Neural cell (in vitro differentiated cells): ENCODE measurements around the gene KIFC3. TPM values are rescaled to one million over a fixed set of nuclear protein-coding genes. Genes with fewer than 3 reads are reported as not detected.

Experiments
- H2AFZ ChIP-seq: fragments of 200-600, 300-800 bp; sonication (generic), shearing (Covaris generic); 2 replicates; pipeline ENCODE4 v1.6.0; 2014; ENCODE audit warnings: low read depth, mild to moderate bottlenecking, antibody characterized with exemption, low read length, moderate library complexity
- H3F3A ChIP-seq: fragments of 200-600 bp; shearing (Covaris generic); 2 replicates; pipeline ENCODE4 v1.6.1; 2016; ENCODE audit warnings: mild to moderate bottlenecking, moderate library complexity, mixed read lengths, antibody characterized with exemption, low read length; ENCODE audit not compliant: insufficient read depth, poor library complexity, severe bottlenecking
- H3K27ac ChIP-seq: fragments of 200-600, 300-800 bp; sonication (generic), shearing (Covaris generic); 2 replicates; pipeline ENCODE4 v1.5.1; 2014; ENCODE audit warnings: mild to moderate bottlenecking, low read length, moderate library complexity
- H3K27me3 ChIP-seq: fragments of 300-800, 200-600 bp; sonication (generic), shearing (Covaris generic); 2 replicates; pipeline ENCODE4 v1.6.0; 2014; ENCODE audit warnings: mild to moderate bottlenecking, low read depth, low read length, moderate library complexity; ENCODE audit not compliant: insufficient read depth
- H3K36me3 ChIP-seq: fragments of 300-800, 200-600 bp; sonication (generic), shearing (Covaris generic); 2 replicates; pipeline ENCODE4 v1.5.1; 2014; ENCODE audit warnings: mild to moderate bottlenecking, antibody characterized with exemption, low read length, moderate library complexity; ENCODE audit not compliant: insufficient read depth
- H3K4me2 ChIP-seq: fragments of 300-800, 200-600 bp; sonication (generic), shearing (Covaris generic); 2 replicates; pipeline ENCODE4 v1.6.0; 2014; ENCODE audit warnings: mild to moderate bottlenecking, low read length
- H3K4me3 ChIP-seq: fragments of 300-800, 200-600 bp; sonication (generic), shearing (Covaris generic); 2 replicates; pipeline ENCODE4 v1.5.1; 2014; ENCODE audit warnings: mild to moderate bottlenecking, low read length, moderate library complexity
- H3K79me2 ChIP-seq: fragments of 200-600 bp; shearing (Covaris generic); replicated peaks from 2 replicates; pipeline ENCODE4 v1.6.0; 2014; ENCODE audit warnings: mild to moderate bottlenecking, low read length, moderate library complexity; ENCODE audit not compliant: insufficient read depth
- H3K9ac ChIP-seq: fragments of 300-800, 200-600 bp; sonication (generic), shearing (Covaris generic); 2 replicates; pipeline ENCODE4 v1.6.1; 2016; ENCODE audit warnings: mild to moderate bottlenecking, low read length, mixed read lengths
- H3K9me2 ChIP-seq: fragments of 200-600 bp; shearing (Covaris generic); 2 replicates; pipeline ENCODE4 v1.6.1; 2016; ENCODE audit warnings: mild to moderate bottlenecking, low read length, mixed read lengths; ENCODE audit not compliant: insufficient read depth
- H3K9me3 ChIP-seq: fragments of 200-600, 300-800 bp; sonication (generic), shearing (Covaris generic); 2 replicates; pipeline ENCODE4 v1.6.1; 2016; ENCODE audit warnings: mild to moderate bottlenecking, mixed run types, low read length, moderate library complexity, mixed read lengths
- H4K20me1 ChIP-seq: fragments of 200-600 bp; shearing (Covaris generic); 2 replicates; pipeline ENCODE4 v1.6.1; 2016; ENCODE audit warnings: mild to moderate bottlenecking, mixed run types; ENCODE audit not compliant: insufficient read depth
- EP300 ChIP-seq: fragments of 450-650 bp; conservative IDR thresholded peaks from 2 replicates; pipeline ENCODE4 v1.6.1; 2014; ENCODE audit warnings: antibody characterized with exemption, mild to moderate bottlenecking, moderate library complexity; ENCODE audit not compliant: poor library complexity, severe bottlenecking
- EZH2 ChIP-seq: fragments of 200-600, 300-800 bp; shearing (Covaris generic), sonication (generic); IDR thresholded peaks from 2 replicates; pipeline ENCODE4 v1.6.1; 2014; ENCODE audit warnings: antibody characterized with exemption, low read length, borderline replicate concordance, mild to moderate bottlenecking; ENCODE audit not compliant: insufficient read depth, poor library complexity, severe bottlenecking
- MXI1 ChIP-seq: fragments of 450-650 bp; conservative IDR thresholded peaks from 2 replicates; pipeline ENCODE4 v1.6.1; 2014; ENCODE audit warnings: antibody characterized with exemption, mild to moderate bottlenecking; ENCODE audit not compliant: poor library complexity, severe bottlenecking
- POLR2AphosphoS5 ChIP-seq: IDR thresholded peaks from 2 replicates; pipeline ENCODE4 v1.6.1; 2012
- RAD21 ChIP-seq: fragments of 450-650 bp; conservative IDR thresholded peaks from 2 replicates; pipeline ENCODE4 v1.6.1; 2014; ENCODE audit warnings: antibody characterized with exemption, mild to moderate bottlenecking, moderate library complexity
- SMC3 ChIP-seq: fragments of 450-650 bp; conservative IDR thresholded peaks from 2 replicates; pipeline ENCODE4 v1.6.1; 2014; ENCODE audit warnings: antibody characterized with exemption, mild to moderate bottlenecking, moderate library complexity; ENCODE audit not compliant: poor library complexity
- TAF1 ChIP-seq: IDR thresholded peaks from 2 replicates; pipeline ENCODE4 v1.6.1; 2012; ENCODE audit warnings: low read depth
- polyA plus RNA-seq: library from polyadenylated mRNA; depleted of rRNA; stranded (reverse); fragments of >200 nt; gene quantifications from 2 replicates; pipeline ENCODE4 v1.2.3, GENCODE V29; 2014
- TF ChIP-seq, protein P1 (sequence below): fragments of 450-650 bp; IDR thresholded peaks from 2 replicates; pipeline ENCODE4 v1.5.1; 2014; ENCODE audit warnings: antibody characterized with exemption, mild to moderate bottlenecking, moderate library complexity; ENCODE audit not compliant: poor library complexity, severe bottlenecking
- TF ChIP-seq, protein P2 (sequence below): IDR thresholded peaks from 2 replicates; pipeline ENCODE4 v1.6.1; 2012; ENCODE audit warnings: borderline replicate concordance

KIFC3 gene
- polyA plus RNA-seq, 1 donor from 2014 or later = 29.7 TPM

DNA sequence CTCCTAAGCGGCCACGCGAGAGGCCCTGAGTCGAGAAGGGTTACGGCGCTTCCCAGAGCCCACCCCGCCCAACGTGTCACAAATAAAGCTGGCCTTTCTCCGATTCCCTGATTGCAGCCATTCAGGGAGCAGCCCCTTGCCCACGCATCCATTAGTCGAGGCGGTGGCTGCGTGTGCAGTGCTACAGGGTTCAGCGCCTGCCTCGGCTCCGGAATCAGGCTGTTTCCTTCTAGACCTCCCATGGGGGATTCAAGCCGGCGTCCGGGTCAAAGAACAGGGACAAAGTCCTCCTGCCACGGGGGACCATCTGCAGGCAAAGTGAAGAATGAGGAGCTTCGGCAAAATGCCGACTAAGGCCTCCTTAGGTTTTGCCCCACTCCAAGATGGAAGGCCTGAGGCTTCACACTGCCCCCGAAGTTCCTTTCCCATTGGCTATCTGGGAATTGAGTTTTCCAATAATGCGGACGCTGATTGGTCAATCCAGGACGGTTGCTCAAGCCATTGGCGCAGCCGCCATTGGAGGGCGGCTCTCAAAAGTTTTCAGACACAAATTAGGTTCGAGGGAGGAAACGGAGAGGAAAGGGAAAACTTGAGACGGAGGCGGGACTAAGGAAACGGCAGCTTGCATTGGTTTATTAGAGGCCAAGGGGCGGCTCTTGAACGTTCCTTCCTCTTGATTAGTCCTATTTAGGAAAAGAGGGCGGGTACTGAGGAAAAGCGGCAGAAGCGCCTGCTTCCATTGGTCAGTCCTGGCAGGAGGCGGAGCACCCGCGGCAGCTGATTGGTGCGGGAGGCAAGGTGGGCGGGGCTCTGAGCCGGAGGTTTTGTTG is 67.2 kb downstream of the KIFC3 start:
- TF ChIP-seq MXI1 (peak; percentile 47), RAD21 (peak; percentile 51), SMC3 (peak; percentile 55), EZH2 (no peak), POLR2AphosphoS5 (peak; percentile 82), TAF1 (peak; percentile 42), EP300 (no peak)
- TF ChIP-seq, protein P1, sequence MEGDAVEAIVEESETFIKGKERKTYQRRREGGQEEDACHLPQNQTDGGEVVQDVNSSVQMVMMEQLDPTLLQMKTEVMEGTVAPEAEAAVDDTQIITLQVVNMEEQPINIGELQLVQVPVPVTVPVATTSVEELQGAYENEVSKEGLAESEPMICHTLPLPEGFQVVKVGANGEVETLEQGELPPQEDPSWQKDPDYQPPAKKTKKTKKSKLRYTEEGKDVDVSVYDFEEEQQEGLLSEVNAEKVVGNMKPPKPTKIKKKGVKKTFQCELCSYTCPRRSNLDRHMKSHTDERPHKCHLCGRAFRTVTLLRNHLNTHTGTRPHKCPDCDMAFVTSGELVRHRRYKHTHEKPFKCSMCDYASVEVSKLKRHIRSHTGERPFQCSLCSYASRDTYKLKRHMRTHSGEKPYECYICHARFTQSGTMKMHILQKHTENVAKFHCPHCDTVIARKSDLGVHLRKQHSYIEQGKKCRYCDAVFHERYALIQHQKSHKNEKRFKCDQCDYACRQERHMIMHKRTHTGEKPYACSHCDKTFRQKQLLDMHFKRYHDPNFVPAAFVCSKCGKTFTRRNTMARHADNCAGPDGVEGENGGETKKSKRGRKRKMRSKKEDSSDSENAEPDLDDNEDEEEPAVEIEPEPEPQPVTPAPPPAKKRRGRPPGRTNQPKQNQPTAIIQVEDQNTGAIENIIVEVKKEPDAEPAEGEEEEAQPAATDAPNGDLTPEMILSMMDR = peak; percentile 45
- TF ChIP-seq, protein P2, sequence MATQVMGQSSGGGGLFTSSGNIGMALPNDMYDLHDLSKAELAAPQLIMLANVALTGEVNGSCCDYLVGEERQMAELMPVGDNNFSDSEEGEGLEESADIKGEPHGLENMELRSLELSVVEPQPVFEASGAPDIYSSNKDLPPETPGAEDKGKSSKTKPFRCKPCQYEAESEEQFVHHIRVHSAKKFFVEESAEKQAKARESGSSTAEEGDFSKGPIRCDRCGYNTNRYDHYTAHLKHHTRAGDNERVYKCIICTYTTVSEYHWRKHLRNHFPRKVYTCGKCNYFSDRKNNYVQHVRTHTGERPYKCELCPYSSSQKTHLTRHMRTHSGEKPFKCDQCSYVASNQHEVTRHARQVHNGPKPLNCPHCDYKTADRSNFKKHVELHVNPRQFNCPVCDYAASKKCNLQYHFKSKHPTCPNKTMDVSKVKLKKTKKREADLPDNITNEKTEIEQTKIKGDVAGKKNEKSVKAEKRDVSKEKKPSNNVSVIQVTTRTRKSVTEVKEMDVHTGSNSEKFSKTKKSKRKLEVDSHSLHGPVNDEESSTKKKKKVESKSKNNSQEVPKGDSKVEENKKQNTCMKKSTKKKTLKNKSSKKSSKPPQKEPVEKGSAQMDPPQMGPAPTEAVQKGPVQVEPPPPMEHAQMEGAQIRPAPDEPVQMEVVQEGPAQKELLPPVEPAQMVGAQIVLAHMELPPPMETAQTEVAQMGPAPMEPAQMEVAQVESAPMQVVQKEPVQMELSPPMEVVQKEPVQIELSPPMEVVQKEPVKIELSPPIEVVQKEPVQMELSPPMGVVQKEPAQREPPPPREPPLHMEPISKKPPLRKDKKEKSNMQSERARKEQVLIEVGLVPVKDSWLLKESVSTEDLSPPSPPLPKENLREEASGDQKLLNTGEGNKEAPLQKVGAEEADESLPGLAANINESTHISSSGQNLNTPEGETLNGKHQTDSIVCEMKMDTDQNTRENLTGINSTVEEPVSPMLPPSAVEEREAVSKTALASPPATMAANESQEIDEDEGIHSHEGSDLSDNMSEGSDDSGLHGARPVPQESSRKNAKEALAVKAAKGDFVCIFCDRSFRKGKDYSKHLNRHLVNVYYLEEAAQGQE = peak; percentile 68
- H3K36me3 ChIP-seq = no peaks in the 10 kb centered on the region
- H3K4me2 ChIP-seq = peak overlapping the region; percentile 63
- no peaks in the 10 kb centered on the region for H3K27me3 ChIP-seq
- no peaks in the 10 kb centered on the region for H3F3A ChIP-seq
- no peaks in the 10 kb centered on the region for H4K20me1 ChIP-seq
- H3K27ac ChIP-seq = peak overlapping the region; percentile 83
- peak overlapping the region; percentile 79 for H3K9ac ChIP-seq
- no peaks in the 10 kb centered on the region for H3K9me3 ChIP-seq
- peak overlapping the region; percentile 77 for H2AFZ ChIP-seq
- no peaks in the 10 kb centered on the region for H3K79me2 ChIP-seq
- H3K9me2 ChIP-seq = no peaks in the 10 kb centered on the region
- peak overlapping the region; percentile 74 for H3K4me3 ChIP-seq

DNA sequence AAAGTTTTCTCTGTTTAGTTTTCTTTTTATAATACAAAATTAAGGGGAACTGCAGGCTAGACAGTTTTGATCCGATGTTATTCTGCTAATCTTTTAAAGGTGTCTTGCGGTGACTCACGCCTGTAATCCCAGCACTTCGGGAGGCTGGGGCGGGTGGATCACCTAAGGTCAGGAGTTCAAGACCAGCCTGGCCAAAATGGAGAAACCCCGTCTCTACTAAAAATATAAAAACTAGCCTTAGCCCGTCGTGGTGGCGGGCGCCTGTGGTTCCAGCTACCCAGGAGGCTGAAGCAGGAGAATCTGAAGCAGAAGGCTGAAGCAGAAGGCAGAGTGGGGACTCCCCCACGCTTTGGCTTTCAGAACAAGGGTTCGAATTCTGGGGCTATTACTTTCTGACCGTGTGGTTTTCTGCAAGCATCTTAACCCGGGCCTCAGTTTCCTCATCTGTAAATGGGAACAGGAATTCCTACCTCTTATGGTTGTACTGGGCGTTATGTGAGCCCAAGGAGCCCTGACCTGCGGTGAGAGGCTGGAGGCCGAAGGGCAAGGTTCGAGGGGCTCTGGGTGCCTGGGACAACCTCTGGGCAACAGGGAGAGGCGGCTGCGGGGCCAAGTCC is 67.9 kb downstream of the KIFC3 start:
- Histone ChIP-seq H3K27ac (peak overlapping the region; percentile 83), H3K9ac (peak overlapping the region; percentile 79), H3F3A (no peaks in the 10 kb centered on the region), H3K4me3 (peak overlapping the region; percentile 74), H3K79me2 (no peaks in the 10 kb centered on the region), H3K36me3 (no peaks in the 10 kb centered on the region), H2AFZ (peak overlapping the region; percentile 77), H3K9me2 (no peaks in the 10 kb centered on the region), H3K9me3 (no peaks in the 10 kb centered on the region), H4K20me1 (no peaks in the 10 kb centered on the region), H3K4me2 (peak overlapping the region; percentile 63), H3K27me3 (no peaks in the 10 kb centered on the region)
- TF ChIP-seq, protein P2 = no peak
- TF ChIP-seq TAF1 (no peak), POLR2AphosphoS5 (no peak), EP300 (no peak), SMC3 (no peak), MXI1 (no peak), RAD21 (no peak), EZH2 (no peak)
- TF ChIP-seq, protein P1 = no peak
